ENCODE results near the gene GNA12.

DNA sequence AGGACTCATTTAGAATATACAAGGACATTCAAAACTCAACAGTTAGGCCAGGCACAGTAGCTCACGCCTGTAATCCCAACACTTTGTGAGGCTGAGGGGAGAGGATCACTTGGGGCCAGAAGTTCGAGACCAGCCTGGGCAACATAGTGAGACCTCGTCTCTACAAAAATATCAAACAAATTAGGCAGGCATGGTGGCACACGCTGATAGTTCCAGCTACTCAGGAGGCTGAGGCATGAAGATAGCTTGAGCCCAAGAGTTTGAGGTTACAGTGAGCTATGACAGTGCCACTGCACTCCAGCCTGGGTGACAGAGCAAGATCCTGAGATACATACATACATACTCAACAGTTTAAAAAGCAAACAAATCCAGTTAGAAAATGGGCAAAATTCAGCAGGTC is 44.9 kb downstream of the GNA12 start:
- no peak for TF ChIP-seq POLR2A (IDR thresholded peaks at IDR 0.05)
- TF ChIP-seq, protein P1, sequence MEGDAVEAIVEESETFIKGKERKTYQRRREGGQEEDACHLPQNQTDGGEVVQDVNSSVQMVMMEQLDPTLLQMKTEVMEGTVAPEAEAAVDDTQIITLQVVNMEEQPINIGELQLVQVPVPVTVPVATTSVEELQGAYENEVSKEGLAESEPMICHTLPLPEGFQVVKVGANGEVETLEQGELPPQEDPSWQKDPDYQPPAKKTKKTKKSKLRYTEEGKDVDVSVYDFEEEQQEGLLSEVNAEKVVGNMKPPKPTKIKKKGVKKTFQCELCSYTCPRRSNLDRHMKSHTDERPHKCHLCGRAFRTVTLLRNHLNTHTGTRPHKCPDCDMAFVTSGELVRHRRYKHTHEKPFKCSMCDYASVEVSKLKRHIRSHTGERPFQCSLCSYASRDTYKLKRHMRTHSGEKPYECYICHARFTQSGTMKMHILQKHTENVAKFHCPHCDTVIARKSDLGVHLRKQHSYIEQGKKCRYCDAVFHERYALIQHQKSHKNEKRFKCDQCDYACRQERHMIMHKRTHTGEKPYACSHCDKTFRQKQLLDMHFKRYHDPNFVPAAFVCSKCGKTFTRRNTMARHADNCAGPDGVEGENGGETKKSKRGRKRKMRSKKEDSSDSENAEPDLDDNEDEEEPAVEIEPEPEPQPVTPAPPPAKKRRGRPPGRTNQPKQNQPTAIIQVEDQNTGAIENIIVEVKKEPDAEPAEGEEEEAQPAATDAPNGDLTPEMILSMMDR (IDR thresholded peaks at IDR 0.05): no peak

Data from vagina (tissue), 2 donors.